ENCODE measurements around the gene PLXNB1.

The PLXNB1 gene

DNA sequence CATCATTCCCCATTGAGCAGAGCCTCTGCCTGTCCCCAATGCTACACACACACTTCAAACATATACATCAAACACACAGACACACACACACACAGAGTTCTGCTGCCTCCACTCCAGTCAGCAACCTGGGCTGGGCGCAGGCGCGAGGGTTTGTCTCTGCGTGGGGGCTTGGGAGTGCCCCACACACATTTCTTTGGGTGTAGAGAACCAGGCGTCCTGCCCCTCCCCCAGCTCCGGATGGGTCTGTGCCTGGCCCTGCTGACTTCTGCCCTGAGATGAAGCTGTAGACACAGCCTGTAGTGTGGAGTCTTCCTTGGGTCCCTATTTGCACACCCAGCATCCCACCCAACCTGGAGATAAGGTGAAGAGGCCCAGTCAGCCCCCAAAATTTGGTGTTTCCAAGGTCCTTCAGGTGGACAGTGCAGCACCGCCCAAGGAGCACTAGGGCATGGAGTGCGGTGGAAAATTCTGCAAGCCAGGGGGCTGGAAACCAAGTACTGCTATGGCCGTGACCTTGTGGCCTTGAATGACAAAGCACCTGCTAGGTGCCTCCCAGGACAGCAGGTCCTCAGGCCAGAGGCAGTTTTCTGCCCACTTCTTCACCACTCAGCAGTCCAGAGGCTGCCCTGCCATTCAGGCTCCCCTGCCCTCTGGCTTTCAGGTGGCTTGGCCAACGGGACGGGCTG is 31.0 kb downstream of the PLXNB1 start:
- DNase-seq (ENCODE audit: low read depth, low spot score): no peak
- no peak overlapping the region for H3K9ac ChIP-seq (ENCODE audit: insufficient read length)
- no peaks in the 10 kb centered on the region for H3K36me3 ChIP-seq (ENCODE audit: insufficient read depth, low read length)
- no peak for TF ChIP-seq FOXP2 (optimal IDR thresholded peaks at IDR 0.05; ENCODE audit: control extremely low read depth, extremely low read length, insufficient read depth)
- no peak for TF ChIP-seq POLR2AphosphoS5 (IDR thresholded peaks at IDR 0.05; ENCODE audit: borderline replicate concordance, low read depth, low read length)
- no peak for TF ChIP-seq EZH2 (IDR thresholded peaks at IDR 0.05)
- no peak overlapping the region for H3K4me3 ChIP-seq
- H3K9me3 ChIP-seq (ENCODE audit: low read depth, low read length): no peaks in the 10 kb centered on the region
- no peak overlapping the region for H3K27ac ChIP-seq

DNA sequence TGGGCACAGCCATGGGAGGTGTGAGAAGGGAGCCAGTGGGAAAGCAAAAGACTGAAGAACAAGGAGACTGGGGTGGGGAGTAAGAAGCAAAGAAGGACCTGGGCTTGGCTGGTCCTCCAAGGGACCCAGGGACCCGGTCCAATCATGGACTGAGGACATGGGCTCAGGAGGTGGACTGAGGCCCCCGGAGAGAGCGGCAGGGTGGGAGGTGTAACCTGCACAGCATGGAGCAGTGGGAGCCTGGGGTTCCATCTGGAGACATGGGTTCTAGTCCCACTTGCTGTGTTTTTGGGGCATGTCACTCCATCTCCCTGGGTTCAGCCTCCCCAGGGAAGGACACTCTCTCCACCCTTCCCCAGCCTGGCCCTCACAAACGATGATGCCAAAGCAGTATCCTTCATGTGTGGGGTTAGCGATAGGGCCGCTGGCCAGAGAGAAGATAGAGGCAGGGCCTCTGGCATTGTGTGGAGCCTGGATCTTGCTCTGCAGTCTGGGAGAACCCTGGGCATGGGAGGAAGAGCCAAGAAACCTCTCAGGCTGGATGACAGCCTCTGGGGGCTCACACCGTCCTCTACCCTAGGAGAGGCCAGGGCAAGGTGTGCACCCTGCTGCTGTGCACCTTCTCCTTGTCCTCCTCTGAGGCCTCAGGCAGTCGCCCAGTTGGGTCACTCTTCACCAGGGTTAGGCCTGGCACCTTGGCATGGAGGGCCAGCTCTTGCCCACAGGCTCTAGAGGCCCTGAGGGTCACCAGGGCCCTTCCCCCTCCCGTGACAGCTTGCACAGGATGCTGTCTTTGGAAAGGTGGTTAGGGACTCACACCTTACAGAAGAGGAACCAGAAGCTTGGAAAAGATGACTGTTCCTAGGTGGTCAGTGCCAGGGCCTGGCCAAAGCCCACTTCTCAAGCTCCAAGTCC is 31.9 kb downstream of the PLXNB1 start:
- H3K9me3 ChIP-seq (ENCODE audit: low read depth, low read length): no peaks in the 10 kb centered on the region
- no peaks in the 10 kb centered on the region for H3K36me3 ChIP-seq (ENCODE audit: insufficient read depth, low read length)
- H3K27ac ChIP-seq: no peak overlapping the region
- no peak overlapping the region for H3K9ac ChIP-seq (ENCODE audit: insufficient read length)
- no peak overlapping the region for H3K4me3 ChIP-seq
- no peak for TF ChIP-seq FOXP2 (optimal IDR thresholded peaks at IDR 0.05; ENCODE audit: control extremely low read depth, extremely low read length, insufficient read depth)
- no peak for TF ChIP-seq POLR2AphosphoS5 (IDR thresholded peaks at IDR 0.05; ENCODE audit: borderline replicate concordance, low read depth, low read length)
- TF ChIP-seq EZH2 (IDR thresholded peaks at IDR 0.05): no peak
- no peak for DNase-seq (ENCODE audit: low read depth, low spot score)

DNA sequence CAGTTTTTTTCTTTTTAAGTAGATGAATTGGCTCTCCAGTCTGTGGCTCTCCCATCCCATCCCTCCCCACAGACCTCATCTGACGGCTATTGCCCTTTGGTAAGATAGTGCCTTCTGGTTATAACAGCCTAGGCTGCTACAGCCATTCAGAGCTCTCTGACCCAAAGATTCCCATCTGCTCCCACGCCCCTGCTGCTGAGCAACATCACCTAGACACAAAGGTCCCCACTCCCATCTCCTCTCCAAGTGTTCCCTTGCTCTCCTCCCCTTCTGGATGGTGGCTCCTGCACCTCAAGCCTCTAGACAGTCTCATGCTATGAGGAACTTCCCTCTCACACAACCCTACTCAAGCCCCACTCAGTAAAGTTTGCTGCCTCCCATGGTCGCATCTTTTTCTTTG is 34.2 kb downstream of the PLXNB1 start:
- TF ChIP-seq POLR2AphosphoS5 (IDR thresholded peaks at IDR 0.05; ENCODE audit: borderline replicate concordance, low read depth, low read length): no peak
- TF ChIP-seq EZH2 (IDR thresholded peaks at IDR 0.05): no peak
- no peak for TF ChIP-seq FOXP2 (optimal IDR thresholded peaks at IDR 0.05; ENCODE audit: control extremely low read depth, extremely low read length, insufficient read depth)
- H3K27ac ChIP-seq: no peak overlapping the region
- no peaks in the 10 kb centered on the region for H3K36me3 ChIP-seq (ENCODE audit: insufficient read depth, low read length)
- H3K9ac ChIP-seq (ENCODE audit: insufficient read length): no peak overlapping the region
- DNase-seq (ENCODE audit: low read depth, low spot score): no peak
- no peak overlapping the region for H3K4me3 ChIP-seq
- H3K9me3 ChIP-seq (ENCODE audit: low read depth, low read length): no peaks in the 10 kb centered on the region

DNA sequence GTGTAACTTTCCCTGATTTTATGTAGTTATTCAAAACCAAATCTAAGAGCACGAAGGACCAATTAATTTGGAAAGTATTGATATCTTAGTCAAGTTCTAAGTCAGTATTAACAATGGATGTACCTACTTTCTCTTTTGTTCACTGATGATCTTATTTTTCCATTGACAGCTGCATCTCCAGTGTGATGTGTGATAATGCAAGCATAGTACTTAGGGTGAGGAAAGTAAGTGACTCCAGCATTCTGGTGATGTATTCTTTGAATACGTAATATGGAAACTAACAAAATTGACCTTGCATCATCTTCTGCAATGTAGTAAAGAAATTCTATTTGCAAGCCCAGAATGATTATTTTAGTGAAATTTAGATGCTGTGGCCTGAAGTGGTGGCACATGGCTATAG is 35.5 kb downstream of the PLXNB1 start:
- Histone ChIP-seq H3K9ac (ENCODE audit: insufficient read length) (no peak overlapping the region), H3K36me3 (ENCODE audit: insufficient read depth, low read length) (no peaks in the 10 kb centered on the region), H3K9me3 (ENCODE audit: low read depth, low read length) (no peaks in the 10 kb centered on the region), H3K27ac (no peak overlapping the region), H3K4me3 (no peak overlapping the region)
- TF ChIP-seq POLR2AphosphoS5 (IDR thresholded peaks at IDR 0.05; ENCODE audit: borderline replicate concordance, low read depth, low read length): no peak
- no peak for TF ChIP-seq FOXP2 (optimal IDR thresholded peaks at IDR 0.05; ENCODE audit: control extremely low read depth, extremely low read length, insufficient read depth)
- TF ChIP-seq EZH2 (IDR thresholded peaks at IDR 0.05): no peak
- no peak for DNase-seq (ENCODE audit: low read depth, low spot score)

DNA sequence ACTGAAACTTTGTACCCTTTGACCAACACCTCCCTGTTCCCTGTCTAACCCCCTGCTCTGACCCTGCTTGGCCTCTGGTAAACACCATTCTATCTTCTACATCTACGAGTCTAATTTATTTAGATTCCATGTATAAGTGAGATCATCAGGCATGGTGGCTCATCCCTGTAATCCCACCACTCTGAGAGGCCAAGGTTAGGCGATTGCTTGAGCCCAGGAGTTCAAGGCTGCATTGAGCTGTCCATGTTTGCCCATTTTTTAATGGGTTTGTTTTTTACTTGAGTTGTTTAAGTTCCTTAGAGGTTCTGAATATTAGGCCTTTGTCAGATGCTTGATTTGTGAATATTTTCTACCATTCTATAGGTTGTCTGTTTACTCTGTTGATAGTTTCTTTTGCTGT is 40.9 kb downstream of the PLXNB1 start:
- Histone ChIP-seq H3K4me3 (no peak overlapping the region), H3K9me3 (ENCODE audit: low read depth, low read length) (no peaks in the 10 kb centered on the region), H3K27ac (no peak overlapping the region), H3K9ac (ENCODE audit: insufficient read length) (no peak overlapping the region), H3K36me3 (ENCODE audit: insufficient read depth, low read length) (no peaks in the 10 kb centered on the region)
- no peak for DNase-seq (ENCODE audit: low read depth, low spot score)
- TF ChIP-seq EZH2 (IDR thresholded peaks at IDR 0.05) (no peak), FOXP2 (optimal IDR thresholded peaks at IDR 0.05; ENCODE audit: control extremely low read depth, extremely low read length, insufficient read depth) (no peak), POLR2AphosphoS5 (IDR thresholded peaks at IDR 0.05; ENCODE audit: borderline replicate concordance, low read depth, low read length) (no peak)

DNA sequence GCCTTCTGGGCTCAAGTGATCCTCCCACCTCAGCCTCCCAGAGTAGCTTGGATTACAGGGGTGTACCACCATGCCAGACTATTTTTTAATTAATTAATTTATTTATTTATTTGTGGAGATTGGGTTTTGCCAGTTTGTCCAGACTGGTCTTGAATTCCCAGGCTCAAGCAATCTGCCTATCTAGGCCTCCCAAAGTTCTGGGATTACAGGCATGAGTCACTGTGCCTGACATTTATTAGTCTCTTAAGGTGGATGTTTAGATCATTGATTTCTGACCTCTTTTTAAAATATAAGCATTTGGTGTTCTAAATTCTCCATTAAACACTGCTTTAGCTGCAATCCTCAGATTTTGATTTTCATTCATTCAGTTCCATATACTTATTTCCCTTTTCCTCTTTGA is 42.3 kb downstream of the PLXNB1 start:
- TF ChIP-seq POLR2AphosphoS5 (IDR thresholded peaks at IDR 0.05; ENCODE audit: borderline replicate concordance, low read depth, low read length) (no peak), FOXP2 (optimal IDR thresholded peaks at IDR 0.05; ENCODE audit: control extremely low read depth, extremely low read length, insufficient read depth) (no peak), EZH2 (IDR thresholded peaks at IDR 0.05) (no peak)
- no peaks in the 10 kb centered on the region for H3K36me3 ChIP-seq (ENCODE audit: insufficient read depth, low read length)

DNA sequence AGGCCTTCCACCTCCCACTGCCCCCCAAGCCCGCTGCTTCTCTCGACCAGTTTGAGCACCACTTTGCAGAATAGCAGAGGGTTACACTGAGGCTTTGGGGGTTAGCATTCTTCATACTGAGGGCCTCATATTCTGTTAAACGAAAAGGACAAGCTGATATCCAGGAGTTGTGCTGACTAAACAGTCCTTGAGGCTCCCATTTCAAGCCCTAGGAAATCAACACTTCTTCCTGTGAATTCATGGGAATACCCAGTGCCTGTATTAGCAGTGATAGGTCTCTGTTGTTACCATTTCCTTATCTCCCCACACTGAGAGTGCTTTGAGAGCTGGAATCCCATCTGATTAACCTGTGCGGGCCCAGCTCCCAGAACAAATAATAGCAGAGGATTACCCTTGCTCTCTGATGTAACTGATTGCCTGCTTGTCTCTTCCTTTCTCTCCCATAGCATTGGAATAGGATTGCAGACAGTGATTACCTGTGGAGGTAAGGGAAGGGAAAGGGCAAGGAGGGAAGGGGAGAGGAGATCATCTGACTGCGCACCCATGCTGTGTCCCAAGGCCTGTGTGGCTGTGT is 56.9 kb downstream of the PLXNB1 start:
- H3K27ac ChIP-seq: no peak overlapping the region
- H3K36me3 ChIP-seq (ENCODE audit: insufficient read depth, low read length): no peaks in the 10 kb centered on the region
- no peak for DNase-seq (ENCODE audit: low read depth, low spot score)
- TF ChIP-seq EZH2 (IDR thresholded peaks at IDR 0.05): no peak
- H3K9me3 ChIP-seq (ENCODE audit: low read depth, low read length): no peaks in the 10 kb centered on the region
- H3K4me3 ChIP-seq: no peak overlapping the region
- H3K9ac ChIP-seq (ENCODE audit: insufficient read length): no peak overlapping the region

More for the DNA sequence above, 42.3 kb downstream of the PLXNB1 start:
- Histone ChIP-seq H3K4me3 (no peak overlapping the region), H3K9ac (ENCODE audit: insufficient read length) (no peak overlapping the region), H3K9me3 (ENCODE audit: low read depth, low read length) (no peaks in the 10 kb centered on the region), H3K27ac (no peak overlapping the region)
- DNase-seq (ENCODE audit: low read depth, low spot score): no peak

DNA sequence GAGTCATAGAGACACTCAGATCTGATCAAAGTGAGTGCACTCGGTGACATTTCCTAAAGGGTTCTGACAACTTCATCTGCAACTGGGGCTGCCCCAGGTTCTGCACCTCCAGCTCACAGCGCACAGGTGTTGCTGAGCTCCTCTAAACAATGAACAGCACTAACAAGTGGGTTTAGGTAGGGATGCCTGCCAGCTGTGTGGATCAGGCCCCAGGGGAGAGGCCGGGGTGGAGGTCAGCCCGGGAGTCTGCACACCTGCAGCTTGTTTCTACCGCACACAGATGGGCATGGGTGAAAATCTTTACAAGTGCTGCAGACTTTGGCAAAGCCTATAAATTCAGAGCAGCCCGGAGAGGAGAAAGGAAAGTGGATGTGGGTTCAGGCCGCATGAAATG is 57.5 kb downstream of the PLXNB1 start:
- Histone ChIP-seq H3K27ac (no peak overlapping the region), H3K36me3 (ENCODE audit: insufficient read depth, low read length) (no peaks in the 10 kb centered on the region), H3K9ac (ENCODE audit: insufficient read length) (no peak overlapping the region), H3K4me3 (no peak overlapping the region), H3K9me3 (ENCODE audit: low read depth, low read length) (no peaks in the 10 kb centered on the region)
- DNase-seq (ENCODE audit: low read depth, low spot score): no peak
- TF ChIP-seq POLR2AphosphoS5 (IDR thresholded peaks at IDR 0.05; ENCODE audit: borderline replicate concordance, low read depth, low read length): no peak
- no peak for TF ChIP-seq FOXP2 (optimal IDR thresholded peaks at IDR 0.05; ENCODE audit: control extremely low read depth, extremely low read length, insufficient read depth)
- no peak for TF ChIP-seq EZH2 (IDR thresholded peaks at IDR 0.05)
